Transverse colon (tissue), 4 donors: Measurements from ENCODE around the gene KAT6B.

Source experiments
- POLR2AphosphoS5 ChIP-seq, 3 donors: sonication (generic); formaldehyde crosslinking; IDR thresholded peaks; one replicate each; pipeline ENCODE4 v1.6.1; 2016; ENCODE audit warnings: antibody characterized with exemption in 3 of 3
- TF ChIP-seq, protein P1 (sequence below), 5 experiments: fragments of 200-600 bp in 3 of 5; fragments of 450-650 bp in 2 of 5; sonication (generic) in 3 of 5; IDR thresholded peaks; 1 replicate in 2 of 5; 2 replicates in 3 of 5; pipeline ENCODE4 v1.5.1; 2016 to 2017; ENCODE audit warnings: antibody characterized with exemption in 5 of 5, inconsistent platforms in 3 of 5, mild to moderate bottlenecking in 2 of 5, moderate library complexity in 1 of 5

DNA sequence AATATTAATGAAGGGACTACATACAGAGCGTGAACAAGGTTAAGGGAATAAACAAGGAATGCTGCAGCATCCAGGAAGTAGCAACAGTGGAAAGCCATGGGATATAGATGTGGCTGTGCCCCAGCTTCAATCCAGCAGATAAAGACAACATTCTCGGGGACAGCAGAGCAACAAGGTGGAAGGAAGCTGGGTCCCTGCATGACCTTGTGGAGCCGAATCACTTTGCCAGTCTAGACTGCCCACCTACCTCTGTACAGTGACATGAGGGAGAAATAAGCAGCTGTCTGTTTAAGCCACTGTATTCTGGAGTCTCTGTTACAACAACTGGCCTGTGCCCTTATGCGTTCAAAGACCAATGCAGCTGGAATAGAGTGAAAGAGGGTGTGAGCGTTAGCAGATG lies 255.0 kb downstream of the KAT6B start:
- TF ChIP-seq, protein P1, sequence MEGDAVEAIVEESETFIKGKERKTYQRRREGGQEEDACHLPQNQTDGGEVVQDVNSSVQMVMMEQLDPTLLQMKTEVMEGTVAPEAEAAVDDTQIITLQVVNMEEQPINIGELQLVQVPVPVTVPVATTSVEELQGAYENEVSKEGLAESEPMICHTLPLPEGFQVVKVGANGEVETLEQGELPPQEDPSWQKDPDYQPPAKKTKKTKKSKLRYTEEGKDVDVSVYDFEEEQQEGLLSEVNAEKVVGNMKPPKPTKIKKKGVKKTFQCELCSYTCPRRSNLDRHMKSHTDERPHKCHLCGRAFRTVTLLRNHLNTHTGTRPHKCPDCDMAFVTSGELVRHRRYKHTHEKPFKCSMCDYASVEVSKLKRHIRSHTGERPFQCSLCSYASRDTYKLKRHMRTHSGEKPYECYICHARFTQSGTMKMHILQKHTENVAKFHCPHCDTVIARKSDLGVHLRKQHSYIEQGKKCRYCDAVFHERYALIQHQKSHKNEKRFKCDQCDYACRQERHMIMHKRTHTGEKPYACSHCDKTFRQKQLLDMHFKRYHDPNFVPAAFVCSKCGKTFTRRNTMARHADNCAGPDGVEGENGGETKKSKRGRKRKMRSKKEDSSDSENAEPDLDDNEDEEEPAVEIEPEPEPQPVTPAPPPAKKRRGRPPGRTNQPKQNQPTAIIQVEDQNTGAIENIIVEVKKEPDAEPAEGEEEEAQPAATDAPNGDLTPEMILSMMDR (IDR thresholded peaks at IDR 0.05), result no peak
- no peak for TF ChIP-seq POLR2AphosphoS5 (IDR thresholded peaks at IDR 0.05)
